GM23338 (cell line): Measurements from ENCODE around the gene TBC1D5. TPM values are rescaled to one million over a fixed set of nuclear protein-coding genes. Genes with fewer than 3 reads are reported as not detected.

Source experiments
- ATAC-seq: fragments of 200-7000 bp; cut with Tn5 transposase; 3 replicates; pipeline ENCODE4 v1.9.1; 2020
- DNase-seq: peaks from one replicate; pipeline ENCODE4 v3.0.0-alpha.2; 2015; ENCODE audit warnings: low spot score
- H2AFZ ChIP-seq: fragments of 200-600 bp; sonication (generic); 2 replicates; pipeline ENCODE4 v1.8.0; 2016; ENCODE audit warnings: antibody characterized with exemption, mild to moderate bottlenecking, moderate library complexity
- H3F3A ChIP-seq: fragments of 200-600 bp; sonication (generic); replicated peaks from 2 replicates; pipeline ENCODE4 v1.8.0; 2017; ENCODE audit warnings: antibody characterized with exemption, mixed run types, low read depth
- H3K27ac ChIP-seq: fragments of 200-600 bp; sonication (generic); 2 replicates; pipeline ENCODE4 v1.6.1; 2016; ENCODE audit warnings: low read depth
- H3K27me3 ChIP-seq: fragments of 200-600 bp; sonication (generic); 2 replicates; pipeline ENCODE4 v1.8.0; 2016; ENCODE audit warnings: mild to moderate bottlenecking, mixed run types, moderate library complexity; ENCODE audit not compliant: insufficient read depth
- H3K36me3 ChIP-seq: fragments of 200-600 bp; sonication (generic); 2 replicates; pipeline ENCODE4 v1.8.0; 2016; ENCODE audit warnings: mild to moderate bottlenecking; ENCODE audit not compliant: insufficient read depth
- H3K4me1 ChIP-seq: fragments of 200-600 bp; sonication (generic); 2 replicates; pipeline ENCODE4 v1.8.0; 2016; ENCODE audit warnings: mild to moderate bottlenecking, moderate library complexity; ENCODE audit not compliant: insufficient read depth
- H3K4me2 ChIP-seq: fragments of 200-600 bp; sonication (generic); 2 replicates; pipeline ENCODE4 v1.7.1; 2017; ENCODE audit warnings: mixed run types
- H3K4me3 ChIP-seq: fragments of 200-600 bp; sonication (generic); 2 replicates; pipeline ENCODE4 v1.6.1; 2016; ENCODE audit warnings: mixed run types
- H3K79me2 ChIP-seq: fragments of 200-600 bp; sonication (generic); replicated peaks from 2 replicates; pipeline ENCODE4 v1.8.0; 2017; ENCODE audit warnings: mild to moderate bottlenecking; ENCODE audit not compliant: insufficient read depth
- H3K9me2 ChIP-seq: fragments of 200-600 bp; sonication (generic); 2 replicates; pipeline ENCODE4 v1.8.0; 2017; ENCODE audit not compliant: insufficient read depth
- H4K20me1 ChIP-seq: fragments of 200-600 bp; sonication (generic); replicated peaks from 2 replicates; pipeline ENCODE4 v1.8.0; 2017; ENCODE audit warnings: mild to moderate bottlenecking; ENCODE audit not compliant: insufficient read depth
- H3K27ac Mint-ChIP-seq: 2 replicates; pipeline ENCODE4 v1.8.0; 2020; ENCODE audit warnings: inconsistent platforms, mild to moderate bottlenecking, moderate library complexity, mixed read lengths
- H3K27me3 Mint-ChIP-seq: 3 replicates; pipeline ENCODE4 v1.8.0; 2022; ENCODE audit warnings: low read depth, mild to moderate bottlenecking, moderate library complexity, mixed read lengths, inconsistent platforms; ENCODE audit not compliant: insufficient read depth, poor library complexity
- H3K36me3 Mint-ChIP-seq: 3 replicates; pipeline ENCODE4 v1.8.0; 2021; ENCODE audit warnings: low read depth, mild to moderate bottlenecking, inconsistent platforms, moderate library complexity, mixed read lengths
- H3K4me1 Mint-ChIP-seq: 3 replicates; pipeline ENCODE4 v1.8.0; 2020; ENCODE audit warnings: mild to moderate bottlenecking, inconsistent platforms, mixed read lengths
- H3K4me3 Mint-ChIP-seq: 3 replicates; pipeline ENCODE4 v1.8.0; 2021; ENCODE audit warnings: moderate library complexity, mild to moderate bottlenecking, inconsistent platforms, mixed read lengths
- H3K9me3 Mint-ChIP-seq: 3 replicates; pipeline ENCODE4 v1.8.0; 2020; ENCODE audit warnings: moderate library complexity, mild to moderate bottlenecking, inconsistent platforms, mixed read lengths
- CREB1 ChIP-seq: fragments of 250-450 bp; sonication (Bioruptor Pico); IDR thresholded peaks from 2 replicates; pipeline ENCODE4 v1.5.0; 2020; ENCODE audit warnings: low read depth, mild to moderate bottlenecking, moderate library complexity
- CTCF ChIP-seq, 2 experiments: fragments of 200-600 bp in 1 of 2; sonication (generic) in 1 of 2; conservative IDR thresholded peaks; 2 replicates each; pipeline versions ENCODE4 v1.5.1 to v1.6.1; 2016 to 2017; ENCODE audit warnings: antibody characterized with exemption in 2 of 2, low read depth in 2 of 2, mild to moderate bottlenecking in 2 of 2, moderate library complexity in 1 of 2
- ETS1 ChIP-seq: IDR thresholded peaks from 2 replicates; pipeline ENCODE4 v1.6.1; 2016; ENCODE audit warnings: antibody characterized with exemption
- EZH2 ChIP-seq: fragments of 200-600 bp; sonication (generic); IDR thresholded peaks from one replicate; pipeline ENCODE4 v1.8.0; 2017; ENCODE audit warnings: antibody characterized with exemption, mild to moderate bottlenecking, low read depth; ENCODE audit not compliant: unreplicated experiment
- JUNB ChIP-seq: IDR thresholded peaks from one replicate; pipeline ENCODE4 v1.6.1; 2016; ENCODE audit warnings: antibody characterized with exemption; ENCODE audit not compliant: unreplicated experiment
- POLR2AphosphoS5 ChIP-seq: IDR thresholded peaks from 2 replicates; pipeline ENCODE4 v1.6.1; 2016; ENCODE audit warnings: antibody characterized with exemption, low read depth
- STAT1 ChIP-seq: IDR thresholded peaks from one replicate; pipeline ENCODE4 v1.6.1; 2016; ENCODE audit warnings: antibody characterized with exemption; ENCODE audit not compliant: unreplicated experiment
- ZNF114 ChIP-seq: fragments of 250-450 bp; sonication (Bioruptor Pico); IDR thresholded peaks from 2 replicates; pipeline ENCODE4 v1.5.0; 2020; ENCODE audit warnings: mild to moderate bottlenecking, moderate library complexity
- ZNF331 ChIP-seq: fragments of 250-450 bp; sonication (Bioruptor Pico); IDR thresholded peaks from 2 replicates; pipeline ENCODE4 v1.5.0; 2020; ENCODE audit warnings: low read depth, mild to moderate bottlenecking, moderate library complexity
- polyA plus RNA-seq: library from polyadenylated mRNA; unstranded; fragments of >200 nt; fragmentation: Nextera tagmentation; extraction: Ambion mirVana; gene quantifications from 2 replicates; pipeline ENCODE4 v1.2.1, GENCODE V29; 2016
- total RNA-seq: library from RNA; depleted of rRNA; stranded (reverse); fragments of >200 nt; shearing (Covaris generic); gene quantifications from 2 replicates; pipeline ENCODE4 v1.2.3, GENCODE V29; 2014

Gene TBC1D5
- total and polyA plus RNA-seq, 2 experiments from 2014 or later: 21.8 to 48.1 TPM

GRCh38 chr3:17179381-17180205 is 562.8 kb downstream of the TBC1D5 start:
- Histone ChIP-seq H2AFZ (no peak overlapping the region), H3K79me2 (no peaks in the 10 kb centered on the region), H3K27me3 (no peaks in the 10 kb centered on the region), H3K4me1 (no peaks in the 10 kb centered on the region), H3K4me2 (no peak overlapping the region), H3K27ac (no peak overlapping the region), H3K9me2 (no peaks in the 10 kb centered on the region), H3K4me3 (no peak overlapping the region), H3F3A (no peaks in the 10 kb centered on the region), H4K20me1 (no peaks in the 10 kb centered on the region), H3K36me3 (no peaks in the 10 kb centered on the region)
- TF ChIP-seq ETS1 (no peak), EZH2 (no peak), JUNB (no peak), ZNF331 (CRISPR knock-in tag) (no peak), ZNF114 (CRISPR knock-in tag) (no peak), POLR2AphosphoS5 (no peak), CREB1 (CRISPR knock-in tag) (no peak)
- Mint-ChIP-seq H3K27ac (no peak overlapping the region), H3K9me3 (no peaks in the 10 kb centered on the region; the same call in 2 of the 3 replicates), H3K4me3 (no peak overlapping the region), H3K27me3 (peaks cover 4% of the 10 kb centered on the region), H3K36me3 (no peaks in the 10 kb centered on the region), H3K4me1 (no peaks in the 10 kb centered on the region)
- ATAC-seq (no peak), DNase-seq (no peak)

GRCh38 chr3:17176757-17177156 is 565.7 kb downstream of the TBC1D5 start:
- no peaks in the 10 kb centered on the region; the same call in 2 of the 3 replicates for H3K9me3 Mint-ChIP-seq
- ATAC-seq (peak; percentile 70), DNase-seq (peak; percentile 27)
- Histone ChIP-seq H3K27me3 (no peaks in the 10 kb centered on the region), H3K4me3 (no peak overlapping the region), H3K4me1 (no peaks in the 10 kb centered on the region), H4K20me1 (no peaks in the 10 kb centered on the region), H3K27ac (no peak overlapping the region), H3F3A (no peaks in the 10 kb centered on the region), H2AFZ (no peak overlapping the region), H3K9me2 (peaks cover under 1% of the 10 kb centered on the region; the same call in 1 of the 2 replicates), H3K4me2 (no peak overlapping the region), H3K36me3 (no peaks in the 10 kb centered on the region), H3K79me2 (no peaks in the 10 kb centered on the region)
- TF ChIP-seq STAT1: no peak
- TF ChIP-seq CTCF (conservative IDR thresholded peaks at IDR 0.05; ENCODE audit: low read depth in 2 of 2): peak; percentile 42 to 52; a peak in 3 of 4 replicates
- no peak for TF ChIP-seq JUNB
- no peaks in the 10 kb centered on the region for H3K36me3 Mint-ChIP-seq
- H3K27me3 Mint-ChIP-seq: peaks cover 4% of the 10 kb centered on the region
- H3K4me1 Mint-ChIP-seq: no peaks in the 10 kb centered on the region
- no peak overlapping the region for H3K27ac Mint-ChIP-seq
- H3K4me3 Mint-ChIP-seq: no peak overlapping the region
